ENCODE data around the gene RNF214. TPM values are rescaled to one million over a fixed set of nuclear protein-coding genes. Genes with fewer than 3 reads are reported as not detected.
"Not testable (repeated sequence)": the region's sequence is repeated elsewhere in the genome, so short reads cannot be mapped to it uniquely, and the experiment has no call there.

The RNF214 gene
- total RNA-seq = 32.1 TPM

DNA sequence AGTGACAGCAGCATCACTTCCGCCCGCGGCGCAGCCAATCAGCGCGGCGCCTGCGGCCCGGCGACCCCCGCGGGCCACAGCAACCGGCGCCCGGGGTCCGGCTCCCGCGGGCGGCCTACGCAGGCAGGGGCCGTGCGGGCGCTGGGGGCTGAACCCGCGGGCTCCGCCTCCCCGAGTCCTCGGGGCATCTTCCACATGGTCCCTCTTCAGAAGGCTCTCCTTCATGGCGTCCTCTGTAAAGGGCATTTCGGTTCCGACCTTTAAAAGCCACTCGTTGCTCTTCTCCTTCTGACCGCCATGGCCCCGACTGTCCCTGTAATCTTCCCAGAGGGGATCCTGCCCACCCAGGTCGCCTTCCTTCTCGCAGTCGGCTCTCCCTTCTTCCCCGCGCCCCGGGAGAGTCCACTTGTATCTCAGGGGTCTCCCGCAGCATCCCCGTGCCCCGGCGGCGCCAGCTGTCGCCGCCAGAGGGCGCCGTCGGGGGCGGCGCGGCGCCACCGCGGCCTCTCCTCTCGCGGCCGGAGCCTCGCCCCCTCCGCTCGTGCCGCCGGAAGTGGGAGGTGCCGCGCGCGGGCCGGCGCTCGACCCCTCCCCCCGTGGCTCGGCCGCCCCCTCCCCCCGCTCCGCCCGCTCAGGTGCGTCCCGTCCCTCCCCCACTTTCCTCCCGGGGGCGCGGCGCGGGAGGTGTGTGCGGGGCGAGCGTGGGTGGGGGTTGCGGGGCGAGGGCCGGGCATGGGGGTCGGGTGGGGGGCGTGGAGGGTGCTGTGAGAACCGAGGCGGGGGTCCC is at the start of gene RNF214:
Gene RNF214, plus strand, starts transcription at position 580 of the 787 bp plus-strand sequence. CDS start 1,602 bp downstream, outside the sequence.
- DNase-seq (ENCODE audit: low spot score) = peak; percentile 78

DNA sequence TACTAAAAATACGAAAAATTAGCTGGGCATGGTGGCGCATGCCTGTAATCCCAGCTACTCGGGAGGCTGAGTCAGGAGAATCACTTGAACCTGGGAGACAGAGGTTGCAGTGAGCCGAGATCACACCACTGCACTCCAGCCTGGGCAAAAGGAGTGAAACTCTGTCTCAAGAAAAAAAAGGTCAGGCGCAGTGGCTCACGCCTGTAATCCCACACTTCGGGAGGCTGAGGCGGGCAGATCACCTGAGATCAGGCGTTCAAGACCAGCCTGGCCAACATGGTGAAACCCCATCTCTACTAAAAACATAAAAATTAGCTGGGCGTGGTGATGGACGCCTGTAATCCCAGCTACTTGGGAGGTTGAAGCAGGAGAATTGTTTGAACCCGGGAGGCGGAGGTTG is 49.3 kb upstream of the RNF214 start:
- DNase-seq (ENCODE audit: low spot score) = not testable (repeated sequence)

DNA sequence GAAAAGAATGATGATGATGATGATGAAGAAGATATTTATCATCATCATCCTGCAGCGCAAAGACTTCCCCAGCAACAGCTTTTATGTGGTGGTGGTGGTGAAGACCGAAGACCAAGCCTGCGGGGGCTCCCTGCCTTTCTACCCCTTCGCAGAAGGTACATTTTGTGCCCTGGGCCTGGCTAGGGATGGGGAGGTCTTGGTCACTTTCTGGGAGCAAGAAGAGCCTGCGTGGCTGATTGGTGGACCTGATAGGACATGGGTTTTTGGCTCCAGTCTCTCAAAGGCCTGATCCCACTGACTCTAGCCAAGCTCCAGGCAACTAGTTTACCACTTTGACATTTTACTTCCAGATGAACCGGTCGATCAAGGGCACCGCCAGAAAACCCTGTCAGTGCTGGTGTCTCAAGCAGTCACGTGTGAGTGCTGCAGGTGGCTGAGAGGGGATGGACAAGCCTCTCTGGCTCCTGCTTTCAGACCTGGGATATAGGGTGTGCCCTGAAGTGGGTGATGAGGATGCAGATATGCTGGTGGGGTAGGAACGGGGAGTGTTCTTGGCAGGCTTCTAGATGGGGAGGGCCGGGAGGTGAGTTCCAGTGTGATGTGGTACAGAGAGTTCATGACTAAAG is 48.6 kb upstream of the RNF214 start:
- peak; percentile 44 for DNase-seq (ENCODE audit: low spot score)

DNA sequence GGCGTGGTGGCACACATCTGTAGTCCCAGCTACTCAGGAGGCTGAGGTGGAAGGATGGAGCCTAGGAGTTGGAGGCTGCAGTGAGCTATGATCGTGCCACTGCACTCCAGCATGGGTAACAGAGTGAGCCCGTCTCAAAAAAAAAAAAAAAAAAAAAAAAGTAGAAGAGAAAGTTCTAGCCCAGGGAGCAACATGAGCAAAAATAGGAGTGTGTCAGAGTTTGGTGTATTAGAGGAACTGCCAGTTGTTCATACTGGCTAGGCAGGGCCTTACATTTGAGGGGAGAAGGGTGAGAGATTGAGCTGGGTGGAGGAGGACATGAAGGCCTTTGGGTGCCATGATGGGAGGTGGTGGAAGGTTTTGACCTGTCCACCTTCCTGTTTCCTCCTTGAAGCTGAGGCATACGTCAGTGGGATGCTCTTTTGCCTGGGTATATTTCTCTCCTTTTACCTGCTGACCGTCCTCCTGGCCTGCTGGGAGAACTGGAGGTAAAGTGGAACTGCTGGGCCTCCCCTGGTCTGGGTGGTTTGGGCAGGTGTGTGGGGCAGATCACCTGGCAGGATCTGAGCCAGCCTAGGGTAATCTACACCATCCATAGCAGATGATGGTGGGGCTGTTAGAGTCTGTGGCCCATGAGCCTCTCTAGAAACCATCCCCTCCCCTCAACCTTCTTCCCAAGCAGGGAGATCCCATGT is 46.6 kb upstream of the RNF214 start:
- DNase-seq (ENCODE audit: low spot score) = peak; percentile 22

DNA sequence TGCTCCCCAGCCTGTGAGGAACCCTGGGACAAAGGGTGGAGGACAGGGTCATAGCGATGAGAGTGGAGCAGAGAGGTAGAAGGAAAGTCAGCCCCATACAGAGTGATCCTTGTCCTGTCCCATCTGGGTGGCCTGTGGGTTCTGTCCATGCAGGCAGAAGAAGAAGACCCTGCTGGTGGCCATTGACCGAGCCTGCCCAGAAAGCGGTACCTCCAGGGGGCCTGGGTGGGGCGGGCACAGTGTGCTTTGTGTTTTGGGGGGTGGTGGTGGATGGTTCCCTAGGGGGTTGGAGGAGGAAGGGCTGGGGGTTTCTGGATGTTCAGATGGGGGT is 46.1 kb upstream of the RNF214 start:
- peak; percentile 17 for DNase-seq (ENCODE audit: low spot score)

DNA sequence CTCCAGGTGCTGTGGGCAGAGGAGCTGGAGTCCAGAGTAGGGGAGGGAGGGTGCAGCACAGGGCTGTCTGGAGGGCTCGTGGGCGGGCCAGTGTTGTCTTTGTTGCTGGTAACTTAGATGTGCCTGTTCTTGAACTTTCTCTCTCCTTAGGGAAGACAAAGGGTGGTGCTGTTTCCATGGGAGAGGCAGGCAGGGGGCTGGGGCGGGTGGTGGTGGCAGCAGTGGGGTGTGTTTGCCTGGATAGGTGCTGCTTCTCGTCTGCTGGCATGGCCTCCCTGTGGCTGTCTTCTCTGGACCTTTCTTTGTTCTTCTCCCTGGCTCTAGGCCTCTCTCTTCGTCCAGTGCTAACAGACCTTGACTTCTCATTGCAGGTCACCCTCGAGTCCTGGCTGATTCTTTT is 45.5 kb upstream of the RNF214 start:
- peak; percentile 37 for DNase-seq (ENCODE audit: low spot score)

DNA sequence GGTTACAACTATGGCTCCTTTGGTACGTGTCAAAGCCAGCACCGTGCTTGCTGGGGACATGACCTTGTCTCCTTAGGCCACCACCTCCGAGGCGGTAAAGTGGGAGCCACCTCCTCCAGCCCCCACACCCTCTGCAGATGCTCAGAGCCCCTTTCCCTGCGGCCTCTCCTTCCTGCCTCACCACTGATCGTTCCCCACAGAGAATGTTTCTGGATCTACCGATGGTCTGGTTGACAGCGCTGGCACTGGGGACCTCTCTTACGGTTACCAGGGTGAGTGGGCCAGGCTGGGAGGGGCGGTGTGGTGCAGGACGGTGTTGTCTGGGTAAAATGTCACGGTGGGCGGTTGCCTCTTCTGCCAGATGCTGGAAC is 45.1 kb upstream of the RNF214 start:
- DNase-seq (ENCODE audit: low spot score) = peak; percentile 41

DNA sequence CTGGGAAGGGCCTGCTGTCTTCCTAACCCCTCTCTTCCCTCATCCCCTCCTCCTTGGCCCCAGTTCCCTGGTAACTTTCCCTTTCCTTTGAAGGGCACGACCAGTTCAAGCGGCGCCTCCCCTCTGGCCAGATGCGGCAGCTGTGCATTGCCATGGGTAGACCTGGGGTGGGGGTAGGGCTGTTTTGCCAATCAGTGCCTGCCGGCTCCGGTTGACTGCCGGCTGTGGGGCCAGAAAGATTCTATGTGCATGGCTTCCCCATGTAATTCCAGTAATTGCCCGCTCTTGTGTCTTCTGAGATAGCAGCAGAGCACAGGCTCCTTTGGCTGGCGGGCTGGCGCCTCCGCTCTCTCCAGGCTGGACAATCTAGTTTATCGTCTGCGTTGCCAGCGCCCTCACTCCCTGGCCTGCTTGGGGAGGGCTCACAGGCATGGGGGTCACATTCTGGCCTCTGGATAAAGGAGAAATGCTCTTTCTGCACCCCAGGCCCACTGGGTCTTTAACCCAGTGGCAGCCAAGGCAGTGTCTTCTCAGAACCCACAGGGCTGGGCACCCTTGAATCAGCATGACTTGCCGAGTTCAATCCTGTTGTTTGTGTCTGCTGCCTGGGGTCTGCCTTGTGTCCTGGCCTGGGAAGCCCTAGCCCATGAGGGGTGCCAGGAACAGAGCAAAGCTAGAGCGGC is 44.5 kb upstream of the RNF214 start:
- peak; percentile 32 for DNase-seq (ENCODE audit: low spot score)

DNA sequence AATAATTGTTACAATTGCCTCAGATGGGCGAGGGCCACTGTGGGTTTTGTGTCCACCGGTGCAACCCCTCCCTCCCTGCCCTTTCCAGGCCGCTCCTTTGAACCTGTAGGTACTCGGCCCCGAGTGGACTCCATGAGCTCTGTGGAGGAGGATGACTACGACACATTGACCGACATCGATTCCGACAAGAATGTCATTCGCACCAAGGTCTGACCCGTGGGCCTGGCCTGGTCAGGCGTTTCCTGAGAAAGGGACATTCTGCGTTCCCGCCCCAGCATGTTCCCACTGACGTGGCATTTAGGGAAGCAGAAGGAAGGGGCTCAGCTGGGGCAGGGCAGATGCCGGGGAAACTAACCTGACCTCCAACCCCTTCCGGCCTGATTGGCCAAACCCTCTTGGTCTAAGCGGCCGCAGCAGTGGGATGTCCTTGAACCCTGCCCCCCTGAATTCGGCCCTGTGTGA is 43.8 kb upstream of the RNF214 start:
- peak; percentile 41 for DNase-seq (ENCODE audit: low spot score)

DNA sequence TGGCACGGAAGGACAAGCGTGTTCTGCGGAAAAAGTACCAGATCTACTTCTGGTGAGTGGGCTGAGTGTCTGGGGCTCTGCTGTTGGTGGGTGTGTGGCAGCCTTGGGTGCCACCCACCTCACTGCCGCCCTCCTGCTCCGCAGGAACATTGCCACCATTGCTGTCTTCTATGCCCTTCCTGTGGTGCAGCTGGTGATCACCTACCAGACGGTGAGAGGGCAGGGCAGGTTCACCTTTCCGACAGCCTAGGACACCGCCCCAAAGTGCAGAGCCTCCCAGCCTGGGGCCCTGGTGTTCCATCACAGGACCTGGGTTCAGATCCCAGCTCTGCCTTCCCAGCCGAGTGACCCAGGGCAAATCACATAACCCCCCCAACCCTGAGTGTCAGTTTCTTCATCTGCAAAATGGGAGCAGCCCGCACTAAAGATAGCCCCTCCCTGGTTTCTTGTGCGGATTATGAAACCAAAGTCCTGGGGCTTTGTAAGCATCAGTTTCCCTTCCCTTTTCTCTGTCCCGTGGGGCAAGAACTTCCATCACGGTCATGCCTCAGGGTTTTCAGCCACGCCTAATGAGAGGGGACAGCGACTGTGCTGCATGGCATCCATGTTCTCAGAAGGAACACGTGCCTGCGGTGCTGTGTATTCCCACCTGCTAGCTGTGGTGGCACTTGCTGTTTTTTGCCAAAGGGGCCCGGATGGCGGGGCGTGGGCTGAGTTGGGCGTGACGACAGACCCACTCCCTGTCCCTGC is 43.1 kb upstream of the RNF214 start:
- DNase-seq (ENCODE audit: low spot score) = peak; percentile 42

DNA sequence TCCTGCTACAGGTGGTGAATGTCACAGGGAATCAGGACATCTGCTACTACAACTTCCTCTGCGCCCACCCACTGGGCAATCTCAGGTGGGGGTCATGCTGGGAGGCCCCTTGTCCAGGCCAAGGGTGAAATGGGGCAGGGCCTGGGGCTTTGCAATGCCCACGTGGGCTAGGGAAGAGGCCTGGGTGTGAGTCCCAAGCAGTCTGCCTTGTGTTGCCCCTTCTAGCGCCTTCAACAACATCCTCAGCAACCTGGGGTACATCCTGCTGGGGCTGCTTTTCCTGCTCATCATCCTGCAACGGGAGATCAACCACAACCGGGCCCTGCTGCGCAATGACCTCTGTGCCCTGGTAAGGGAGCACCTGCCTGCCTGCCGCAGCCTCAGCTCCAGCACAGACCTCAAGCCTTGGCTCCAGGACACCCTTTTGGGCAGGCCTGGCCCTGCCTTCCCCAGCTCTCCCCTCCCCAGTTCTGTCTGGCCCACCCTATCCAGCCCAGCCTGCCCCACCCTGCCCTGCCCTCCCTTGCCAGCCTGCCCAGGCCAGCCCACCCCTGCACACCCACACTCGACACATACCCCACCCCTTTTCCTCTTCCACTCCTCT is 42.4 kb upstream of the RNF214 start:
- peak; percentile 41 for DNase-seq (ENCODE audit: low spot score)

DNA sequence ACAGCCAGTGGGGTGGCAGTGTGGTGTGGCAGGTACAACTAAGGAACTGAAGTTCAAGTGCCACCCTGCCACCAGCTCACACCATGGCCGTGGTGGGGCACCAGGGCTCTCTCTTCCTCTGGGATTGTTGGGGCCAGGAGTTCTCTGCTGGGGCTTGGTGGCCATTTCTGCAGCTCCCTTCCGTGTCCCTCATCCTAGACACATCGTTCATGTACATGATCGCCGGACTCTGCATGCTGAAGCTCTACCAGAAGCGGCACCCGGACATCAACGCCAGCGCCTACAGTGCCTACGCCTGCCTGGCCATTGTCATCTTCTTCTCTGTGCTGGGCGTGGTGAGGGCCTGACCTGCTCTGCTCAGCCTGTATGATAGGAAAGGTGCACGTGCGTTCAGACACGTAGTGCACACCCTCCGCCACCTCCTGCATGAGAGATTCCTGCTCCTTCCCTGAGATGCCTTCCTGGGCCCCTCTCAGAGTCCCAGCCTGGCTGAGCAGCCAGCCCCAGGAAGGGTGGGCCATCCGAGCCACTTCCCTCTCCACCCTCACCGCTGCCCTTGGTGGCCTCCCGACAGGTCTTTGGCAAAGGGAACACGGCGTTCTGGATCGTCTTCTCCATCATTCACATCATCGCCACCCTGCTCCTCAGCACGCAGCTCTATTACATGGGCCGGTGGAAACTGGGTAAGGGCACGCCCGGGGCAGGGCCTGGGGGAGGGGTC is 40.6 kb upstream of the RNF214 start:
- DNase-seq (ENCODE audit: low spot score) = no peak

DNA sequence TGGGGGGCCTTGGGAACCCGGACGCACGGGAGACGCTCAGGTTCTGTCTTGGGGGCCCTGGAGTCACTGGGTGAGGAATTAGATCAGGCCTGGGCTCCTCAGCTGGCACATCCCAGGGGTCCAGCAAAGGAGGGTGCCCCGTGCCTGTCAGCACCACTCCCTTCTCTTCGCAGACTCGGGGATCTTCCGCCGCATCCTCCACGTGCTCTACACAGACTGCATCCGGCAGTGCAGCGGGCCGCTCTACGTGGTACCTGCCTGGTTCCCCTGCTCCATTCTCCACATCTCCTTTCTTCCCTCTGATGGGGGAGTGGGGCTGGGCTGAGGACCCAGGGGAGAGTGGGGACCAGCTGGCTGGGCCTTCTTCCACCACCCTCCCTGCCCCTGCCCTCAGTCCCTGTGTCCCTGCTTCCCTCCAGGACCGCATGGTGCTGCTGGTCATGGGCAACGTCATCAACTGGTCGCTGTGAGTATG is 40.0 kb upstream of the RNF214 start:
- DNase-seq (ENCODE audit: low spot score) = no peak

DNA sequence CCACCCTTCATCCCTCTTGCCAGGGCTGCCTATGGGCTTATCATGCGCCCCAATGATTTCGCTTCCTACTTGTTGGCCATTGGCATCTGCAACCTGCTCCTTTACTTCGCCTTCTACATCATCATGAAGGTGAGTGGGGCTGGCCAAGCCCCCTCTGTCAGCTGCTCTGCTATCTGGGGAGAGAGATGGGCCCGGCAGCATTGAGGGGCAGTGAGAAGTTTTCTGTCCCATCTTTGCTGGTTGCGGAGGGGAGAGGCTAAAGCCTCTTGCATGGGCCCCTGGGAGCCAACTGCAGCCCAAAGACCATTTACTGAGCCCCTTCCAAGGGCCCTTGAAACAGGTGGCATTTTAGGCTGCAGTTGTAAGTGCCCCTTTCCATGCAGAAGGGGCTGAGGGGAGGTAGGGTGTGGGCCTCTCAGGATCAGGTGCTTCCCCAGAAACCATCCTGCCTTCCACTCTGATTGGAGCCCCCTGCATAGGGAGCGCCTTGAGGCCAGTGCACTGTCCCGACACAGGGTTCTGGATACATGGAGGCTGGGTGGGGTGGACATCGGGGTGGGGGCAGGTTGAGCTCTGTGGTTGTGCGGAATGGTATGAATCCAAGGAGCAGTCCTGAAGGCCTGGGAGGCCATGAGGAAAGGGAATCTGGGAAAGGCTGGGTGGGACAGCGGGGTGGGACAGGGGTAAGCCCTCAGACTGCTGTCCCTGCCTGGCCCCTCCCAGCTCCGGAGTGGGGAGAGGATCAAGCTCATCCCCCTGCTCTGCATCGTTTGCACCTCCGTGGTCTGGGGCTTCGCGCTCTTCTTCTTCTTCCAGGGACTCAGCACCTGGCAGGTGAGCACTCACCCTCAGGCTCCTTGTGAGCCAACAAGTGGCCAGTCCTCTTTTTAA is 39.1 kb upstream of the RNF214 start:
- no peak for DNase-seq (ENCODE audit: low spot score)

DNA sequence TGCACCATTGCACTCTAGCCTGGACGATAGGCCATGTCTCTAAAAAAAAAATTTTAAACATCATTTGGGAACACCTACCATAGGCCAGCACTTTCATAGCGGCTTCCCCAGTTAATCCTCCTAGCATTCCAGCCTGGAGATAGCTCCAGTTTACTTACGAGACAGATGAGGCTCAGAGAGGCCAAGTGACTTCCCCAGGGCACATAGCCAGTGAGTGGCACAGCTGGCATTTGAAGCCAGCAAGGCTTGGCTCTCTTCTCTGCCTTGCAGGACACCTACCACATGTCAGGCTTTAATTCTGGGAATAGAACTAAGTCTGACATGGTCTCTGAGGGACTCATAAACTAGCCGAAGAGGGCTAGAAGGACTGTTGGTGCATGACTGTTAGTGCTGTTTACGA is 38.2 kb upstream of the RNF214 start:
- DNase-seq (ENCODE audit: low spot score) = no peak

DNA sequence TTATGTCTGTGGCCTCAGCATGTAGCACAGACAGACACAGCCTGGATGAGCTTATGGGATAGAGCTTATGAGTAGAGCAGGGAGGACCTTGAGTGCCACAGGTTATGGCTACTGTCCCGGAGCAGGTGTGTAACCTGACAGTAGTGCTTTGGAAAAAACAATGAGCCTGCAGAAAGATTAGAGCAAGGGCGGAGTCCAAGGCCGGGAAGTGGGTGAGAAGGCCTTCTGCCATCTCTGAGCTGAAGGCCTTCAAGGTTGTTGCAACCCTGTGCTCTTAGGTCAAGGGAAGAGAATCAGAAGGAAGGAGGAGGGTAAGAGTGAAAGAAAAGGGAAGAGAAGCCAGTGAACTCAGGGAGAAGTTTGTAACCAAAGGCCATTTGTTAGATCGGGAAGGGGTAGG is 37.2 kb upstream of the RNF214 start:
- DNase-seq (ENCODE audit: low spot score) = no peak

DNA sequence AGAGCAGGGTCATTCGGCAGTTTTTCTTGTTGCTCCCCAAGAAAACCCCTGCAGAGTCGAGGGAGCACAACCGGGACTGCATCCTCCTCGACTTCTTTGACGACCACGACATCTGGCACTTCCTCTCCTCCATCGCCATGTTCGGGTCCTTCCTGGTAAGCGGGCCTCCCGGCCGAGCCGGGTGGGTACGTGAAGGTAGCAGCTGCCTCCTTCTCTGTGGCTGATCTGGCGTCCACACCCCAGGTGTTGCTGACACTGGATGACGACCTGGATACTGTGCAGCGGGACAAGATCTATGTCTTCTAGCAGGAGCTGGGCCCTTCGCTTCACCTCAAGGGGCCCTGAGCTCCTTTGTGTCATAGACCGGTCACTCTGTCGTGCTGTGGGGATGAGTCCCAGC is 36.7 kb upstream of the RNF214 start:
- no peak for DNase-seq (ENCODE audit: low spot score)

DNA sequence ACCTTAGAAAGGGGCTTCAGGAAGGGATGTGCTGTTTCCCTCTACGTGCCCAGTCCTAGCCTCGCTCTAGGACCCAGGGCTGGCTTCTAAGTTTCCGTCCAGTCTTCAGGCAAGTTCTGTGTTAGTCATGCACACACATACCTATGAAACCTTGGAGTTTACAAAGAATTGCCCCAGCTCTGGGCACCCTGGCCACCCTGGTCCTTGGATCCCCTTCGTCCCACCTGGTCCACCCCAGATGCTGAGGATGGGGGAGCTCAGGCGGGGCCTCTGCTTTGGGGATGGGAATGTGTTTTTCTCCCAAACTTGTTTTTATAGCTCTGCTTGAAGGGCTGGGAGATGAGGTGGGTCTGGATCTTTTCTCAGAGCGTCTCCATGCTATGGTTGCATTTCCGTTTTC is 35.5 kb upstream of the RNF214 start:
- no peak for DNase-seq (ENCODE audit: low spot score)
